Measurements from ENCODE around the gene LSM14B.
"Not testable (repeated sequence)": the region's sequence is repeated elsewhere in the genome, so short reads cannot be mapped to it uniquely, and the experiment has no call there.

Gene LSM14B

GRCh38 chr20:62104234-62104789 lies 18.0 kb upstream of the LSM14B start:
- H3K9ac ChIP-seq (ENCODE audit: insufficient read length), result no peak overlapping the region
- no peak overlapping the region for H3K27ac ChIP-seq
- peaks cover 2% of the 10 kb centered on the region; the same call in 1 of the 2 replicates for H3K9me3 ChIP-seq (ENCODE audit: low read depth, low read length)
- TF ChIP-seq EZH2 (IDR thresholded peaks at IDR 0.05), result no peak
- TF ChIP-seq POLR2AphosphoS5 (IDR thresholded peaks at IDR 0.05; ENCODE audit: borderline replicate concordance, low read depth, low read length), result no peak
- no peak for TF ChIP-seq FOXP2 (optimal IDR thresholded peaks at IDR 0.05; ENCODE audit: control extremely low read depth, extremely low read length, insufficient read depth)
- no peak overlapping the region for H3K4me3 ChIP-seq
- DNase-seq (ENCODE audit: low read depth, low spot score), result no peak
- no peaks in the 10 kb centered on the region for H3K36me3 ChIP-seq (ENCODE audit: insufficient read depth, low read length)

GRCh38 chr20:62104791-62105345 lies 17.4 kb upstream of the LSM14B start:
- no peak for DNase-seq (ENCODE audit: low read depth, low spot score)
- Histone ChIP-seq H3K36me3 (ENCODE audit: insufficient read depth, low read length) (no peaks in the 10 kb centered on the region), H3K9ac (ENCODE audit: insufficient read length) (no peak overlapping the region), H3K9me3 (ENCODE audit: low read depth, low read length) (peaks cover 4% of the 10 kb centered on the region; the same call in 1 of the 2 replicates), H3K27ac (no peak overlapping the region), H3K4me3 (no peak overlapping the region)
- TF ChIP-seq FOXP2 (optimal IDR thresholded peaks at IDR 0.05; ENCODE audit: control extremely low read depth, extremely low read length, insufficient read depth) (no peak), EZH2 (IDR thresholded peaks at IDR 0.05) (no peak), POLR2AphosphoS5 (IDR thresholded peaks at IDR 0.05; ENCODE audit: borderline replicate concordance, low read depth, low read length) (no peak)

GRCh38 chr20:62105592-62105991 lies 16.7 kb upstream of the LSM14B start:
- Histone ChIP-seq H3K27ac (no peak overlapping the region), H3K9me3 (ENCODE audit: low read depth, low read length) (peaks cover 4% of the 10 kb centered on the region; the same call in 1 of the 2 replicates), H3K4me3 (no peak overlapping the region), H3K36me3 (ENCODE audit: insufficient read depth, low read length) (no peaks in the 10 kb centered on the region), H3K9ac (ENCODE audit: insufficient read length) (no peak overlapping the region)
- TF ChIP-seq POLR2AphosphoS5 (IDR thresholded peaks at IDR 0.05; ENCODE audit: borderline replicate concordance, low read depth, low read length) (no peak), EZH2 (IDR thresholded peaks at IDR 0.05) (no peak), FOXP2 (optimal IDR thresholded peaks at IDR 0.05; ENCODE audit: control extremely low read depth, extremely low read length, insufficient read depth) (no peak)
- no peak for DNase-seq (ENCODE audit: low read depth, low spot score)

GRCh38 chr20:62111148-62111547 lies 11.1 kb upstream of the LSM14B start:
- Histone ChIP-seq H3K4me3 (no peak overlapping the region), H3K9ac (ENCODE audit: insufficient read length) (no peak overlapping the region), H3K9me3 (ENCODE audit: low read depth, low read length) (peaks cover 4% of the 10 kb centered on the region; the same call in 1 of the 2 replicates), H3K36me3 (ENCODE audit: insufficient read depth, low read length) (no peaks in the 10 kb centered on the region), H3K27ac (no peak overlapping the region)
- no peak for DNase-seq (ENCODE audit: low read depth, low spot score)
- TF ChIP-seq EZH2 (IDR thresholded peaks at IDR 0.05), result no peak
- TF ChIP-seq FOXP2 (optimal IDR thresholded peaks at IDR 0.05; ENCODE audit: control extremely low read depth, extremely low read length, insufficient read depth), result no peak
- no peak for TF ChIP-seq POLR2AphosphoS5 (IDR thresholded peaks at IDR 0.05; ENCODE audit: borderline replicate concordance, low read depth, low read length)

GRCh38 chr20:62112368-62112767 lies 9.9 kb upstream of the LSM14B start:
- TF ChIP-seq FOXP2 (optimal IDR thresholded peaks at IDR 0.05; ENCODE audit: control extremely low read depth, extremely low read length, insufficient read depth) (no peak), EZH2 (IDR thresholded peaks at IDR 0.05) (no peak), POLR2AphosphoS5 (IDR thresholded peaks at IDR 0.05; ENCODE audit: borderline replicate concordance, low read depth, low read length) (no peak)
- no peak for DNase-seq (ENCODE audit: low read depth, low spot score)
- H3K9ac ChIP-seq (ENCODE audit: insufficient read length), result no peak overlapping the region
- H3K27ac ChIP-seq, result no peak overlapping the region
- peaks cover 4% of the 10 kb centered on the region; the same call in 1 of the 2 replicates for H3K9me3 ChIP-seq (ENCODE audit: low read depth, low read length)
- H3K36me3 ChIP-seq (ENCODE audit: insufficient read depth, low read length), result no peaks in the 10 kb centered on the region
- H3K4me3 ChIP-seq, result no peak overlapping the region

- H3K9ac ChIP-seq (ENCODE audit: insufficient read length), result no peak overlapping the region
- H3K4me3 ChIP-seq, result no peak overlapping the region
- no peak overlapping the region for H3K27ac ChIP-seq
- no peaks in the 10 kb centered on the region for H3K36me3 ChIP-seq (ENCODE audit: insufficient read depth, low read length)
- DNase-seq (ENCODE audit: low read depth, low spot score), result no peak
- TF ChIP-seq FOXP2 (optimal IDR thresholded peaks at IDR 0.05; ENCODE audit: control extremely low read depth, extremely low read length, insufficient read depth) (no peak), EZH2 (IDR thresholded peaks at IDR 0.05) (no peak), POLR2AphosphoS5 (IDR thresholded peaks at IDR 0.05; ENCODE audit: borderline replicate concordance, low read depth, low read length) (no peak)
- H3K9me3 ChIP-seq (ENCODE audit: low read depth, low read length), result no peaks in the 10 kb centered on the region
Measured at GRCh38 chr20:62114894-62115293, 7.4 kb upstream of the LSM14B start.

- H3K36me3 ChIP-seq (ENCODE audit: insufficient read depth, low read length); H3K9me3 ChIP-seq (ENCODE audit: low read depth, low read length); H3K9ac ChIP-seq (ENCODE audit: insufficient read length): not testable (repeated sequence)
Measured at GRCh38 chr20:62115800-62116407, 6.4 kb upstream of the LSM14B start.

GRCh38 chr20:62116558-62117361 lies 5.5 kb upstream of the LSM14B start:
- no peak for DNase-seq (ENCODE audit: low read depth, low spot score)
- TF ChIP-seq POLR2AphosphoS5 (IDR thresholded peaks at IDR 0.05; ENCODE audit: borderline replicate concordance, low read depth, low read length), result no peak
- TF ChIP-seq EZH2 (IDR thresholded peaks at IDR 0.05), result no peak
- no peak for TF ChIP-seq FOXP2 (optimal IDR thresholded peaks at IDR 0.05; ENCODE audit: control extremely low read depth, extremely low read length, insufficient read depth)
- H3K9ac ChIP-seq (ENCODE audit: insufficient read length), result no peak overlapping the region
- no peaks in the 10 kb centered on the region for H3K36me3 ChIP-seq (ENCODE audit: insufficient read depth, low read length)
- H3K4me3 ChIP-seq, result no peak overlapping the region
- no peak overlapping the region for H3K27ac ChIP-seq
- H3K9me3 ChIP-seq (ENCODE audit: low read depth, low read length), result no peaks in the 10 kb centered on the region

More at GRCh38 chr20:62115800-62116407, 6.4 kb upstream of the LSM14B start:
- H3K27ac ChIP-seq; H3K4me3 ChIP-seq; DNase-seq (ENCODE audit: low read depth, low spot score): not testable (repeated sequence)

Data from SK-N-MC (cell line).